Fibroblast of the aortic adventitia (primary cell): ENCODE data around the gene MGME1. TPM values are rescaled to one million over a fixed set of nuclear protein-coding genes. Genes with fewer than 3 reads are reported as not detected.

Experiments
- DNase-seq: peaks from one replicate; pipeline ENCODE4 v3.0.0-alpha.2; 2010; ENCODE audit warnings: low read depth
- H3K4me3 ChIP-seq: 2 replicates; pipeline ENCODE4 v1.5.1; 2011; ENCODE audit warnings: low read depth, mild to moderate bottlenecking, control low read depth, low read length, moderate library complexity
- total RNA-seq: library from RNA; depleted of rRNA; stranded (reverse); fragments of >200 nt; gene quantifications from 2 replicates; pipeline ENCODE4 v1.2.3, GENCODE V29; 2012; ENCODE audit warnings: low replicate concordance
- TF ChIP-seq, protein P1 (sequence below): IDR thresholded peaks from 2 replicates; pipeline ENCODE4 v1.5.1; 2011; ENCODE audit warnings: mild to moderate bottlenecking, low read length, control low read depth, inconsistent platforms; ENCODE audit not compliant: insufficient read depth

Gene MGME1
- total RNA-seq, 1 donor = 18.6 TPM

DNA sequence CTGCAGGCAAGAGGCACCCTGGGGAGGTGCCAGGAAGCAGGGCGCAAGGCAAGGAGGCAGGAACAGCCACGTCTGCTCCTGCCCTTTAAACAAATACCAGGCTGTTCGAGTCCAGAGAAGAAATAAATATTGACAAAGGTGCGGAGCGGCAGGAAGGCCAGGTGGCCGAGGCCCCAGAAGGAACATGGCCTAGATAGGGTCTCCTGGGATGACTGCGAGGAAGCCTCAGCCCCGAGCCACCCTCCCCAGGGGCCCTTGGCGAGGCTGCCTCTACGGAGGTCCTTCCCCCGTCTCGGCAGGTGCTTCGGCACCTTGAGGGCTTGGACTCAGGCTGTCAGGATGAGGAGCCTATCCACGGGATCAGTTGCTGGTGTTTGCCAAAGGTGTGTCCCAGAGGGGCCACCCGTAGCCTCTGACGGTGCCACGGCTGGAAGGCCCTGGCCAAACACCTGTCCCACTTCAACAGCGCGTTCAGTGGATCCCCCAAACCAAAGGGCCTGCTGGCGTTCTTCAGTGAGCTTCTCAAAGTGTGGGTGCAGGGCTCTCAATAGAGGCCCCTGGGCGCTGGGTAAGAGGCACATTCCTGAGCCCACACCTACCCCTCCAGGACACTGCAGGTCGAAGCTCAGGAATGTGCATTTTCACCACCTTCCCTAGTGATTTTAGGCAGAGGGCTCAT is 40.0 kb upstream of the MGME1 start:
- TF ChIP-seq, protein P1, sequence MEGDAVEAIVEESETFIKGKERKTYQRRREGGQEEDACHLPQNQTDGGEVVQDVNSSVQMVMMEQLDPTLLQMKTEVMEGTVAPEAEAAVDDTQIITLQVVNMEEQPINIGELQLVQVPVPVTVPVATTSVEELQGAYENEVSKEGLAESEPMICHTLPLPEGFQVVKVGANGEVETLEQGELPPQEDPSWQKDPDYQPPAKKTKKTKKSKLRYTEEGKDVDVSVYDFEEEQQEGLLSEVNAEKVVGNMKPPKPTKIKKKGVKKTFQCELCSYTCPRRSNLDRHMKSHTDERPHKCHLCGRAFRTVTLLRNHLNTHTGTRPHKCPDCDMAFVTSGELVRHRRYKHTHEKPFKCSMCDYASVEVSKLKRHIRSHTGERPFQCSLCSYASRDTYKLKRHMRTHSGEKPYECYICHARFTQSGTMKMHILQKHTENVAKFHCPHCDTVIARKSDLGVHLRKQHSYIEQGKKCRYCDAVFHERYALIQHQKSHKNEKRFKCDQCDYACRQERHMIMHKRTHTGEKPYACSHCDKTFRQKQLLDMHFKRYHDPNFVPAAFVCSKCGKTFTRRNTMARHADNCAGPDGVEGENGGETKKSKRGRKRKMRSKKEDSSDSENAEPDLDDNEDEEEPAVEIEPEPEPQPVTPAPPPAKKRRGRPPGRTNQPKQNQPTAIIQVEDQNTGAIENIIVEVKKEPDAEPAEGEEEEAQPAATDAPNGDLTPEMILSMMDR = no peak
- no peak for DNase-seq

DNA sequence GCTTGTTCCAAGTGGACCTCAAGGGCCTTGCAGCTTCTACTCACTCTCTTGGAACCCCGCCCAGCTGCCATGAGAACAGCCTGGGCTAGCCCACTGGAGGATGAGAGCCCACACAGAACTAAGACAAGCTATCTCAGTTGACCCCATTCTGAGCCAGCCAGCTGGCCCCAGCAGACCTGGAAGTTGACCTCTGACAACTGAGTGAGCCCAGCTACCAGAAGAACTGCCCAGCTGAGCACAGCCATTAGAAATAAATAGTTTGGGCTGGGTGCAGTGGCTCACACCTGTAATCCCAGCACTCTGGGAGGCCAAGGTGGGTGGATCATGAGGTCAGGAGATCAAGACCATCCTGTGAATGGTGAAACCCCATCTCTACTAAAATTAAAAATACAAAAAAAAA is 37.3 kb upstream of the MGME1 start:
- H3K4me3 ChIP-seq = no peak overlapping the region
- no peak for DNase-seq
- TF ChIP-seq, protein P1 = no peak

More for the DNA sequence above, 40.0 kb upstream of the MGME1 start:
- no peak overlapping the region for H3K4me3 ChIP-seq

DNA sequence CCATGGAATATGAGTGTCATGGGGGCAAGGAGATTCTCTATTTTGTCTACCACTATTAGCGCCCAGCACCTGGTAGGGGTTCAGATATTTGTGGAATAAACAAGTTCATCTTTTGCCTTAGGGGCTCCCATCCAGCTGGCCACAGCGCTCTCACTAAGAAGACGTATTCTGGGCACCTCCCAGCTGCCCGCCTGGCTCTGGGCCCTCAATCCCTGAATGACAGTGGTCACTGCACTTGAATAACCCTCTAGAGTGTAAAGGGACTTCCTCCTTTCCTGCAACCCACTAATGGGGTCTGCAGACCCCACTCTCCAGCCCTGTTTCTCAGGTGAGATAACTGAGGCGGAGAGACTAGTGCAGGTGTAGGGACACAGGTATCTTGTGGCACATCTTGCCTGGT is 36.4 kb upstream of the MGME1 start:
- TF ChIP-seq, protein P1 = no peak
- DNase-seq = no peak
- H3K4me3 ChIP-seq = no peak overlapping the region

DNA sequence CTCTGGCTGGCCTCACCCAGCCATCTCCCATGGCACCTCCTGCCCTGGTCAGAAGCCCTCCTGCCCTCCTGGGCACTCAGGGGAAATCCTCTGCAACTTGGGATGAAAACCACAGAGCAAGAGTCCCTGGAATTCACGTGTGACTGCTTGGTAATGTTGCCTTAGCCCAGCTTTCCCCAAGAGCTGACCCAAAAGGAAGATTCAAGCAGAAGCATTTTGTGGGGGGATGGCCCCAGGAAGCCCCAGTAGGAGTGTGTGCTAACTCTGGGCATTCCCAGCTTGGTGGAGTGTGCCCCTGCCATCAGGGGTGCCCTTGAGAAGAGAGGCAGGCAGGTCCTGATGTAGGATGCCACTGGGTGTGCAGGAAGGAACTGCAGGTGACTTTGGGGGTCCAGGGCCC is 35.7 kb upstream of the MGME1 start:
- H3K4me3 ChIP-seq = no peak overlapping the region
- no peak for DNase-seq
- TF ChIP-seq, protein P1 = no peak

DNA sequence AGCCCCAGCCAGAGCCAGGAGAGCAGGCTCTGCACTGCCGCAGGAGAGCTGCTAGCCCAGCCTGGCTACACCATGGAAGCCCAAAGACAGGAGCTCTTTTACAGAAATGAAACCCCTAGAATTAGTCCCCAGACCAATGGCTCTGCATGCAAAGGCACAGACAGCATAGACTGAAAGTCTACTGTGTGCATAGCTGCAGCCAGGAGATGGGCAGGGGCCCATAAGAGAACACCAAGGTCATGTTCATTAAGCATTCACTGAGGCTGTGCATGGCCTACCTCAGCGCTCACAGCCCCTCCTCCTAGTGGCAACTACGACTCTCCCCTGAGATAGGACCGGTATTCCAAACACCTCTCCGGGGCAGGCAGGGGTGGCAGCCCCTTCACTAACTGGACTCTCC is 35.1 kb upstream of the MGME1 start:
- DNase-seq = no peak
- TF ChIP-seq, protein P1 = no peak
- H3K4me3 ChIP-seq = no peak overlapping the region

DNA sequence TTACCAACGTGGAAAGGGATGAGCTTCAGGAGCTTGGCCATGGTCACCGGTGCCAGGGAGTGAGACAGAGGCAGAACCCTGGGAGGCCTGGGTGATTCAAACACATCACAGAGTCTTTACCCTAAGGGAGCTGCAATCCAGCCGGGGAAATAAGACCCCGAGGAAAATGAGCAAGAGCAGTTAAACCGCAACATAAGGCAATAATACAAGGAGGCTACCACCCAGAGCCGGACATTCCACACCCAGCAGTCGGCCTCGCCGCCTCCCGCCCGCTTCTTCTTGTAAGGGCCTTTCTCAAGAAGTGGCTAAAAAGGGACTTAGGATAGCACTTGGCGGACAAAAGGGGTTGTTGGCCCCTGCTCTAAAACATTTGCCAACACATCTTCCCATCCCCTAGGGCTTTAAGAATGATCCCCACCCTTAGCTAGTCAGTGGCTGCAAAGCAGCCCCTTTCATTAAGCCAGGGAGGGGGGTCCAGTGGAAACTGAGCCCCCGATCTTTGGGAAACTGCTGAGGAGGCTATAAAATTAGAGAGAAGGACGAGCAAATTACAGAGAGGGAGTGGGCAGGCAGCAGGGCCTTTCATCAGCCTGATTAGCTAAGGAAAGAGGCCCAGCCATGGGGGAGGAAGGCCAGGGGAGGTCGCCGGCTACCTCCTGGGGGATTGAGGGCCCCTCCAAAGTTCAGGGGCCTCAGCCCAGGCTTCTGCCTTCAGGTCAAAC is 34.5 kb upstream of the MGME1 start:
- TF ChIP-seq, protein P1 = no peak
- DNase-seq = no peak
- H3K4me3 ChIP-seq = no peak overlapping the region
